LNCAP (cell line): ENCODE data around the gene EPOP.

Experiments
- CTCF ChIP-seq: fragments of 450-650 bp; IDR thresholded peaks from 2 replicates; pipeline ENCODE4 v1.5.1; 2017; ENCODE audit warnings: mild to moderate bottlenecking

The EPOP gene

GRCh38 chr17:38693700-38694329 lies 19.1 kb upstream of the EPOP start:
- TF ChIP-seq CTCF, result no peak

DNA sequence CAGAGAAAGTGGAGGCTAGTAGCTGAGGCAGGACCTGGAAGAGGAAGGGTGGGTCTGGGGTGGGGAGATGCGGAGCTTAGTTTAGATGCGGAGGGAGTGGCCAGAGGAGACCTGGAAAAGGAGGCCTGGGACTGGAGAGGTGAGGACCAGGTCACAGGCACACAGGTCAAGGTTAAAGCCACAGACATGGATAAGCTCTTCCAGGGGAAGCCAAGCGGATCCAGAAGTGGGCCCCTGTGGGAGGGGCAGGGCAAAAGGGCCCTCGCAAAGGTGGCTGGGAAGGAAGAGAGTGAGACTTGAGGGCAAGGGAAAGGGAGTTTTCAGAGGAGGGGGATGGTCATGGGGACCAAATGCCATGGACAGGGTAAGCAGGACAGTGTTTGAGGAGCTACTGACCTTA lies 16.4 kb upstream of the EPOP start:
- TF ChIP-seq CTCF, result no peak

DNA sequence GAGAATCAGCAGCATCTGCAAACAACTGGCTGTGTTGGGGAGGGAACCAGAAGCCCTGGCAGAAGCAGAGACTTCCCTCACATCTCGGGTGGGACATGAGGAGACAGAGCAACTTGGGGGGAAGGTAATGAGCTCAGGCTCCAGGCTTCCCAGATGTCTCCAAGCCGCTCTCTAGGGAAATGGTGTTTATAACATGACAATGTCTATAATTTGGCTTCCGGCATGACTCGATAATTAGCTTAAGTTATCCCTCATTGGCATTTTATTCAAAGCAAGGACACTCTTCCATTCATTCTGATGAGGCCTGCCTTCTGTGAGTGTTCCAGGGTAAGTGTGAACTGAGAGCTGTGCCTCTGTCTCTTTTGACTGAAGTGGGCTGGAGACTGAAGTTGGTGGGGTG lies 15.6 kb upstream of the EPOP start:
- no peak for TF ChIP-seq CTCF

- no peak for TF ChIP-seq CTCF
These were observed 12.5 kb upstream of the EPOP start for GRCh38 chr17:38687286-38687685.

DNA sequence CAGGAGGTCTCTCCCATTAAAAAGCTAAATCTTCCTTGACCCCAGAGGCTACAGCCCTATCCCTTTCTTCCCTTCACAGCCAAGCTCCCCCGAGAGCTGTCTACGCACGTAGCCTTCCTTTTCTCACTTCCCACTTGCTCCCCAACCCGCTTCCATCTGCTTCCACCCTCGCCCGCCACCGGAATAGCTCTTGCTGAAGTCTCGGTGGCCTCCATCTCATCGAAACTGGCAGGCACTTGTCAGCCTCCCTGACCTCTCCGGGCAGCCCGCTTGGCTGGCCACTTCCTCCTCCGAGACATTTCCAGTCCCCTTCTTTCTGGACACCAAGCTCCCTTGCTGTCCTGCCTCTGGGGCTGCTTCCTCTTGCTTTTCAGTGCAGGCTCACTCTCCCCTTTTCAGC lies 10.7 kb upstream of the EPOP start:
- no peak for TF ChIP-seq CTCF

- TF ChIP-seq CTCF, result no peak
These were observed 6.3 kb upstream of the EPOP start for GRCh38 chr17:38681096-38681495.

GRCh38 chr17:38677819-38678218 lies 3.1 kb upstream of the EPOP start:
- TF ChIP-seq CTCF, result no peak
